ENCODE data around the gene BLM.

The BLM gene

DNA sequence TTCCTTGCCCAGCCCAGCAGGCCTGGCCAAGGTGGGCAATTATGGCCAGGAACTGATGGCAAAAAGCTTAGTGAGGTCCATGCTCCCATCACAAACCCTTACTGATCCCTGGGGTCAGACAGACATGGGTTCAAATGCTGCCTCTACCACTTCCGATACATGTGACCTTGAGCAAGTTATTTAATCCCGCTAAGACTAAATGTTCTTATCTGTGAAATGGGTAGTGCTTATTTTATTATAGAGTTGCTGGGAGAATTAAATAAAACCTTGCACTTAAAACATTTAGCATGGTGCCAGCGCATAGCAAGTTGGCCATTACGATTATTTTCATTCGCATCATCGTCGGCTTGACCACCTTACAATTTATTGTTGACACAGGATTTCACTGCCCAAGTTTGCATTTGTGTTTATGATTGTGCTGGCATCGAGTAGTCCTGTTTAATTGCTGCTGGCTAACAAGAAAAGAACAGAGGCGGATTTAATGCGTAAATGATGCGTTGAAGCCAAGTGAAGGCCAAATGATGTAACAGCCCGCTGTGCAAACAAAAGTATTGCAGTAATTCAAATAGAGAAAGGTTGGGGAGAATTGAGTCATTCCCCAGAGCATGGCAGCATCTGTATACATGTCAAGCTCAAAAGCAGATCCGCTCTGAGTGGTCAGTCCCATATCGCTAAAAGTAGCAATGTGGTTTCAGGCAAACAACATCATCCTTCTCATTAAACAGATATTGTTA is 144.0 kb downstream of the BLM start:
- Histone ChIP-seq H3K9ac (ENCODE audit: low read depth, low read length, poor library complexity, severe bottlenecking) (no peak overlapping the region), H3K27me3 (ENCODE audit: insufficient read depth, low read length, poor library complexity, severe bottlenecking) (no peaks in the 10 kb centered on the region), H3K79me2 (ENCODE audit: insufficient read depth, low read length) (no peaks in the 10 kb centered on the region), H3F3A (ENCODE audit: low read depth) (no peaks in the 10 kb centered on the region), H3K4me3 (ENCODE audit: low read length, poor library complexity, severe bottlenecking) (no peak overlapping the region), H3K36me3 (ENCODE audit: insufficient read depth, low read length) (no peaks in the 10 kb centered on the region), H3K4me2 (ENCODE audit: low read depth, low read length, poor library complexity, severe bottlenecking) (no peak overlapping the region), H3K9me2 (replicated peaks; ENCODE audit: low read depth, low read length) (no peaks in the 10 kb centered on the region), H3K4me1 (ENCODE audit: insufficient read depth, low read length, poor library complexity, severe bottlenecking) (peaks cover 15% of the 10 kb centered on the region), H3K9me3 (ENCODE audit: insufficient read depth, low read depth, low read length) (no peaks in the 10 kb centered on the region), H4K20me1 (ENCODE audit: insufficient read depth, low read length, poor library complexity, severe bottlenecking) (no peaks in the 10 kb centered on the region), H2AFZ (ENCODE audit: low read length) (no peak overlapping the region)
- no peak for TF ChIP-seq EZH2phosphoT487 (IDR thresholded peaks at IDR 0.05; ENCODE audit: borderline replicate concordance)
- TF ChIP-seq, protein P1, sequence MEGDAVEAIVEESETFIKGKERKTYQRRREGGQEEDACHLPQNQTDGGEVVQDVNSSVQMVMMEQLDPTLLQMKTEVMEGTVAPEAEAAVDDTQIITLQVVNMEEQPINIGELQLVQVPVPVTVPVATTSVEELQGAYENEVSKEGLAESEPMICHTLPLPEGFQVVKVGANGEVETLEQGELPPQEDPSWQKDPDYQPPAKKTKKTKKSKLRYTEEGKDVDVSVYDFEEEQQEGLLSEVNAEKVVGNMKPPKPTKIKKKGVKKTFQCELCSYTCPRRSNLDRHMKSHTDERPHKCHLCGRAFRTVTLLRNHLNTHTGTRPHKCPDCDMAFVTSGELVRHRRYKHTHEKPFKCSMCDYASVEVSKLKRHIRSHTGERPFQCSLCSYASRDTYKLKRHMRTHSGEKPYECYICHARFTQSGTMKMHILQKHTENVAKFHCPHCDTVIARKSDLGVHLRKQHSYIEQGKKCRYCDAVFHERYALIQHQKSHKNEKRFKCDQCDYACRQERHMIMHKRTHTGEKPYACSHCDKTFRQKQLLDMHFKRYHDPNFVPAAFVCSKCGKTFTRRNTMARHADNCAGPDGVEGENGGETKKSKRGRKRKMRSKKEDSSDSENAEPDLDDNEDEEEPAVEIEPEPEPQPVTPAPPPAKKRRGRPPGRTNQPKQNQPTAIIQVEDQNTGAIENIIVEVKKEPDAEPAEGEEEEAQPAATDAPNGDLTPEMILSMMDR (conservative IDR thresholded peaks at IDR 0.05; ENCODE audit: low read length), result no peak

DNA sequence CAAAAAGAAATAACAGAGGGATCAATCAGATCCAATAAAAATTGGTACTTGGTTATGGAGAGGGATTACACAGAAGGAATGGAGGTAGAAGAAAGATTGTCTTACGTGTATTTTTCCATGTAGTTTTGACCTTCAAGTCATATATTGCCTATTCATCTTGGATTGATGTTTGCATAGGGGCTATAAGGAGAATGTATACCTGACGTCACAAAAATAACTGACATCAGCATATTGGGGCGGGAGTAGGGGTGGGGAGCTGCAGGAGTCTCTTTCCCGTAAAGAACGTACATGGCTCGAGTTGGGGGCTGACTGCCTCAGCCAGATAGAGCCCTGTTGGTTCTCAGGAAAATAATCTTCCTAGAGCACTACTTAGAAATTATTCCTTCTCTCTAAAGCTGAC is 145.3 kb downstream of the BLM start:
- Histone ChIP-seq H2AFZ (ENCODE audit: low read length) (no peak overlapping the region), H3K9ac (ENCODE audit: low read depth, low read length, poor library complexity, severe bottlenecking) (no peak overlapping the region), H3K4me2 (ENCODE audit: low read depth, low read length, poor library complexity, severe bottlenecking) (no peak overlapping the region), H3K4me1 (ENCODE audit: insufficient read depth, low read length, poor library complexity, severe bottlenecking) (peaks cover 2% of the 10 kb centered on the region), H3K4me3 (ENCODE audit: low read length, poor library complexity, severe bottlenecking) (no peak overlapping the region), H4K20me1 (ENCODE audit: insufficient read depth, low read length, poor library complexity, severe bottlenecking) (no peaks in the 10 kb centered on the region), H3K9me3 (ENCODE audit: insufficient read depth, low read depth, low read length) (no peaks in the 10 kb centered on the region), H3K79me2 (ENCODE audit: insufficient read depth, low read length) (no peaks in the 10 kb centered on the region), H3K9me2 (replicated peaks; ENCODE audit: low read depth, low read length) (no peaks in the 10 kb centered on the region), H3F3A (ENCODE audit: low read depth) (no peaks in the 10 kb centered on the region), H3K36me3 (ENCODE audit: insufficient read depth, low read length) (no peaks in the 10 kb centered on the region), H3K27me3 (ENCODE audit: insufficient read depth, low read length, poor library complexity, severe bottlenecking) (no peaks in the 10 kb centered on the region)
- no peak for TF ChIP-seq EZH2phosphoT487 (IDR thresholded peaks at IDR 0.05; ENCODE audit: borderline replicate concordance)
- TF ChIP-seq, protein P1 (conservative IDR thresholded peaks at IDR 0.05; ENCODE audit: low read length), result no peak

DNA sequence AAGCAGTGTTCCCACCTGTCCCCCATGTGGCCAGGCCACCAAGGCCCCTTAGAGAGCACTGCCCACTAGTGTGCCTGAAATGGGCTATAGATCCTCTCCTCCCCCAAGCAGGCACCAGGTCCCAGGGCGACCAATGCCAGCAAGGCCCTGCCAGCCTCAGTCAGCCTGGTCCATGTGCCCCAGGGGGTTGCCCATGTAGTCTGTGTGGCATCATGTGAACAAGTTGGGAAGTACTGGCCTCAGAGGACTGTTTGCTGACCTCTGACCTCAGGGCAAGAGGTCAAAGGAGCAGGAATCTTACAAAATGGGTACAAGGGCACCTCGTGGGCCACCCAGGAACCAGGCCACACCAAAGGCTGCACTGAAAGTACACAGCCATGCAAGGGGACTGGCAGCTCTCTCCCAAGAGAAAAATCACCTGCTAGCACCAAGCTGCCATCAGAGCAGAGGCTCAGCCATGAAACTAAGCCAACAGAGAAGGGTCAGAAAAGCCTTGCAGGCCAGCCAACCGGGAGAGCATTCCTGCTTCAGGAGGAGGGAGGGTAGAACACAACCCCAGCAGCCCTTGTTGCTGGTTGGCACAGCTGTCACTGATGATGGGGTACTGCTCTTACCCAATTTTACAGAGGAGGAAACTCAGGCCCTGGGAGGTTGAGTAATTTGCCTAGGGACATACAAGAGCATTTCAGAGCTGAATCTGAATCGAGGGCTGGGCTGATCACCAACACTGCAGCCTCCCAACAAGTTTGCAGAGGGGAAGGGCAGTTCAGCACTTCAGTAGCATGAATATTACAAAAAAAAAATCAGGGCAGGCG is 146.0 kb downstream of the BLM start:
- Histone ChIP-seq H3K79me2 (ENCODE audit: insufficient read depth, low read length) (no peaks in the 10 kb centered on the region), H3K4me3 (ENCODE audit: low read length, poor library complexity, severe bottlenecking) (no peak overlapping the region), H3K36me3 (ENCODE audit: insufficient read depth, low read length) (no peaks in the 10 kb centered on the region), H3K27me3 (ENCODE audit: insufficient read depth, low read length, poor library complexity, severe bottlenecking) (no peaks in the 10 kb centered on the region), H3K4me1 (ENCODE audit: insufficient read depth, low read length, poor library complexity, severe bottlenecking) (no peaks in the 10 kb centered on the region), H2AFZ (ENCODE audit: low read length) (no peak overlapping the region), H3K9me2 (replicated peaks; ENCODE audit: low read depth, low read length) (no peaks in the 10 kb centered on the region), H3K4me2 (ENCODE audit: low read depth, low read length, poor library complexity, severe bottlenecking) (no peak overlapping the region), H3F3A (ENCODE audit: low read depth) (no peaks in the 10 kb centered on the region), H4K20me1 (ENCODE audit: insufficient read depth, low read length, poor library complexity, severe bottlenecking) (no peaks in the 10 kb centered on the region), H3K9me3 (ENCODE audit: insufficient read depth, low read depth, low read length) (no peaks in the 10 kb centered on the region), H3K9ac (ENCODE audit: low read depth, low read length, poor library complexity, severe bottlenecking) (no peak overlapping the region)
- TF ChIP-seq, protein P1 (conservative IDR thresholded peaks at IDR 0.05; ENCODE audit: low read length), result no peak
- TF ChIP-seq EZH2phosphoT487 (IDR thresholded peaks at IDR 0.05; ENCODE audit: borderline replicate concordance), result no peak
